K562 (cell line): ENCODE measurements around the gene P2RY11. TPM values are rescaled to one million over a fixed set of nuclear protein-coding genes. Genes with fewer than 3 reads are reported as not detected.

Experiments
- ADNP ChIP-seq: fragments of 200-800 bp; sonication (Bioruptor generic); IDR thresholded peaks from 2 replicates; pipeline ENCODE4 v1.6.1; 2016; ENCODE audit warnings: missing genetic modification characterization, missing compliant biosample characterization
- CREBBP ChIP-seq: IDR thresholded peaks from one replicate; pipeline ENCODE4 v1.6.1; 2012; ENCODE audit warnings: low read depth, mild to moderate bottlenecking, control low read depth, inconsistent platforms, low read length
- CTBP1 ChIP-seq: fragments of 450-650 bp; IDR thresholded peaks from 2 replicates; pipeline ENCODE4 v1.6.1; 2016; ENCODE audit warnings: borderline replicate concordance
- HMG20A ChIP-seq: fragments of 450-650 bp; formaldehyde crosslinking; conservative IDR thresholded peaks from 2 replicates; pipeline ENCODE4 v1.4.0; 2020; ENCODE audit warnings: mild to moderate bottlenecking, mixed read lengths
- ILF3 ChIP-seq: fragments of 450-650 bp; IDR thresholded peaks from 2 replicates; pipeline ENCODE4 v1.6.1; 2018; ENCODE audit warnings: antibody characterized with exemption, mild to moderate bottlenecking, moderate library complexity, borderline replicate concordance
- KLF16 ChIP-seq: IDR thresholded peaks from 2 replicates; pipeline ENCODE4 v1.6.1; 2016; ENCODE audit warnings: antibody characterized with exemption
- MCM3 ChIP-seq: fragments of 450-650 bp; IDR thresholded peaks from 2 replicates; pipeline ENCODE4 v1.6.1; 2016
- NFATC3 ChIP-seq: fragments of 450-650 bp; IDR thresholded peaks from 2 replicates; pipeline ENCODE4 v1.6.1; 2017; ENCODE audit warnings: mild to moderate bottlenecking
- SMARCC2 ChIP-seq: fragments of 450-650 bp; IDR thresholded peaks from 2 replicates; pipeline ENCODE4 v1.6.1; 2017; ENCODE audit warnings: antibody characterized with exemption, moderate library complexity, mild to moderate bottlenecking, low read depth
- SOX6 ChIP-seq: fragments of 450-650 bp; IDR thresholded peaks from 2 replicates; pipeline ENCODE4 v1.6.1; 2014; ENCODE audit warnings: mild to moderate bottlenecking
- TCF7 ChIP-seq: sonication (generic); IDR thresholded peaks from 2 replicates; pipeline ENCODE4 v1.6.1; 2016; ENCODE audit warnings: antibody characterized with exemption, borderline replicate concordance
- TOE1 ChIP-seq, 2 experiments: fragments of 450-650 bp in 1 of 2; sonication (generic) in 1 of 2; formaldehyde crosslinking in 1 of 2; IDR thresholded peaks; 2 replicates each; pipeline versions ENCODE4 v1.7.1 to v1.8.0; 2016 to 2022; ENCODE audit warnings: borderline replicate concordance in 2 of 2, mild to moderate bottlenecking in 2 of 2, antibody characterized with exemption in 1 of 2, inconsistent platforms in 1 of 2, low read depth in 1 of 2, missing genetic modification reagents in 1 of 2, moderate library complexity in 1 of 2
- ZFP36 ChIP-seq: fragments of 150-350 bp; IDR thresholded peaks from 2 replicates; pipeline ENCODE4 v1.6.1; 2018; ENCODE audit warnings: low read length, low read depth; ENCODE audit not compliant: partially characterized antibody
- ZNF143 ChIP-seq: sonication (generic); formaldehyde crosslinking; IDR thresholded peaks from 2 replicates; pipeline ENCODE4 v1.9.0; 2022; ENCODE audit warnings: mild to moderate bottlenecking, missing genetic modification reagents
- ZNF274 ChIP-seq: IDR thresholded peaks from 2 replicates; pipeline ENCODE4 v1.6.1; 2011; ENCODE audit warnings: low read depth, mild to moderate bottlenecking, low read length, moderate library complexity, borderline replicate concordance
- polyA plus RNA-seq, 8 experiments: library from polyadenylated mRNA; depleted of rRNA in 4 of 8; stranded (reverse) in 5 of 8; unstranded in 3 of 8; fragments of >200 nt; fragmentation: Nextera tagmentation in 2 of 8; fragmentation: Illumina TruSeq in 1 of 8; extraction: Ambion mirVana in 2 of 8; extraction: Trizol in 1 of 8; gene quantifications; 2 replicates each; pipeline versions ENCODE4 v1.2.1 to v1.2.3, GENCODE V29; 2011 to 2014; ENCODE audit warnings: inconsistent platforms in 1 of 8, missing spikeins in 1 of 8
- total RNA-seq, 7 experiments: library from RNA; depleted of rRNA in 6 of 7; stranded (reverse); fragments of >200 nt in 6 of 7; fragmentation: Illumina TruSeq in 2 of 7; extraction: Trizol in 2 of 7; gene quantifications; 2 replicates each; pipeline versions ENCODE4 v1.2.1 to v1.2.3, GENCODE V29; 2011 to 2021; ENCODE audit warnings: low replicate concordance in 1 of 7
- TF ChIP-seq, protein P1 (sequence below): sonication (generic); formaldehyde crosslinking; IDR thresholded peaks from 2 replicates; pipeline ENCODE4 v1.8.1; 2023; ENCODE audit warnings: mild to moderate bottlenecking, missing genetic modification reagents
- TF ChIP-seq, protein P2 (sequence below): fragments of 450-650 bp; IDR thresholded peaks from 2 replicates; pipeline ENCODE4 v1.7.0; 2016; ENCODE audit warnings: borderline replicate concordance
- TF ChIP-seq, protein P3 (sequence below): sonication (generic); formaldehyde crosslinking; IDR thresholded peaks from 2 replicates; pipeline ENCODE4 v1.8.0; 2022; ENCODE audit warnings: mild to moderate bottlenecking, missing genetic modification reagents
- TF ChIP-seq, protein P4 (sequence below): sonication (generic); formaldehyde crosslinking; IDR thresholded peaks from 2 replicates; pipeline ENCODE4 v1.8.1; 2022; ENCODE audit warnings: missing genetic modification reagents
- TF ChIP-seq, protein P5 (sequence below): fragments of 450-650 bp; formaldehyde crosslinking; IDR thresholded peaks from 2 replicates; pipeline ENCODE4 v1.4.0; 2022; ENCODE audit warnings: mild to moderate bottlenecking, moderate library complexity

The P2RY11 gene
- total and polyA plus RNA-seq, 9 of the 15 experiments (the other 6 are each of a cell fraction or from before 2014, with no cell fraction given) = 0.03 to 10.1 (median 1.5) TPM

DNA sequence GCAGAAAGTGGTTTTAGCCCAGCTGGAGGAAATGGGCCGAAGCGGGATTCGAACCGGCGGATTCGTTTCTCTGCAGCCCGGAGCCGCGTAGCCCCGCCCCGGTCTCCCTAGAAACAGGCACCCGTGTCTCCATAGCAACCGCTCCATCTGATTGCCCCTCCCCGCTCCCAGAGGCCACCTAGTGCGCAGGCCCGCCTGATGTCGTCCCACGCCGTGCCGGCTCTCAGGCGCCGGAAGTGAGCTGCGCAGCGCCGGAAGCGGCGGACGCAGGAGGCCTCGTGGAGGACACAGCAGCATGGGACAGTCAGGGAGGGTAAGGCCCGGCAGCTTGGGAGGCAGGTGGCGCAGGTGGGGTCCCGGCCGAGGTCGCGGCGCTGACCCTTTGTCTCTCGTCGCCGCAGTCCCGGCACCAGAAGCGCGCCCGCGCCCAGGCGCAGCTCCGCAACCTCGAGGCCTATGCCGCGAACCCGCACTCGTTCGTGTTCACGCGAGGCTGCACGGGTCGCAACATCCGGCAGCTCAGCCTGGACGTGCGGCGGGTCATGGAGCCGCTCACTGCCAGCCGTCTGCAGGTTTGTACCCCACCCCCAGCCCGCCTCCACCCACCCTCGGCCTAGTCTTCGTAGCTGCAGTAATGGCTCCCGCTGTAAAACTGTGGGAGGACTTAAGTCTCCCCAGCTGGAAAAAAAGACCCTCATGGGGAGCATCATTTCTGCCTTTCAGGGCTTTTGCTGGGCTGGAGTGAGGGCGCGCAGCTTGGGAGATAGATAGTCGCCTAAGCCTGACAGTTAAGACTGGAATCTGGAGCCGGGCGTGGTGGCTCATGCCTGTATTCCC, 5.2 kb upstream of the P2RY11 start, which contains the start of gene PPAN (continued):
- TF ChIP-seq, protein P1, sequence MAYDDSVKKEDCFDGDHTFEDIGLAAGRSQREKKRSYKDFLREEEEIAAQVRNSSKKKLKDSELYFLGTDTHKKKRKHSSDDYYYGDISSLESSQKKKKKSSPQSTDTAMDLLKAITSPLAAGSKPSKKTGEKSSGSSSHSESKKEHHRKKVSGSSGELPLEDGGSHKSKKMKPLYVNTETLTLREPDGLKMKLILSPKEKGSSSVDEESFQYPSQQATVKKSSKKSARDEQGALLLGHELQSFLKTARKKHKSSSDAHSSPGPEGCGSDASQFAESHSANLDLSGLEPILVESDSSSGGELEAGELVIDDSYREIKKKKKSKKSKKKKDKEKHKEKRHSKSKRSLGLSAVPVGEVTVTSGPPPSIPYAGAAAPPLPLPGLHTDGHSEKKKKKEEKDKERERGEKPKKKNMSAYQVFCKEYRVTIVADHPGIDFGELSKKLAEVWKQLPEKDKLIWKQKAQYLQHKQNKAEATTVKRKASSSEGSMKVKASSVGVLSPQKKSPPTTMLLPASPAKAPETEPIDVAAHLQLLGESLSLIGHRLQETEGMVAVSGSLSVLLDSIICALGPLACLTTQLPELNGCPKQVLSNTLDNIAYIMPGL = peak; percentile 81; the same call in 1 of the 2 replicates
- no peak for TF ChIP-seq ADNP (tag)
- no peak for TF ChIP-seq NFATC3
- no peak for TF ChIP-seq ZFP36
- TF ChIP-seq, protein P2, sequence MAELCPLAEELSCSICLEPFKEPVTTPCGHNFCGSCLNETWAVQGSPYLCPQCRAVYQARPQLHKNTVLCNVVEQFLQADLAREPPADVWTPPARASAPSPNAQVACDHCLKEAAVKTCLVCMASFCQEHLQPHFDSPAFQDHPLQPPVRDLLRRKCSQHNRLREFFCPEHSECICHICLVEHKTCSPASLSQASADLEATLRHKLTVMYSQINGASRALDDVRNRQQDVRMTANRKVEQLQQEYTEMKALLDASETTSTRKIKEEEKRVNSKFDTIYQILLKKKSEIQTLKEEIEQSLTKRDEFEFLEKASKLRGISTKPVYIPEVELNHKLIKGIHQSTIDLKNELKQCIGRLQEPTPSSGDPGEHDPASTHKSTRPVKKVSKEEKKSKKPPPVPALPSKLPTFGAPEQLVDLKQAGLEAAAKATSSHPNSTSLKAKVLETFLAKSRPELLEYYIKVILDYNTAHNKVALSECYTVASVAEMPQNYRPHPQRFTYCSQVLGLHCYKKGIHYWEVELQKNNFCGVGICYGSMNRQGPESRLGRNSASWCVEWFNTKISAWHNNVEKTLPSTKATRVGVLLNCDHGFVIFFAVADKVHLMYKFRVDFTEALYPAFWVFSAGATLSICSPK = no peak
- no peak for TF ChIP-seq ZNF143 (CRISPR knock-in tag)
- TF ChIP-seq, protein P3, sequence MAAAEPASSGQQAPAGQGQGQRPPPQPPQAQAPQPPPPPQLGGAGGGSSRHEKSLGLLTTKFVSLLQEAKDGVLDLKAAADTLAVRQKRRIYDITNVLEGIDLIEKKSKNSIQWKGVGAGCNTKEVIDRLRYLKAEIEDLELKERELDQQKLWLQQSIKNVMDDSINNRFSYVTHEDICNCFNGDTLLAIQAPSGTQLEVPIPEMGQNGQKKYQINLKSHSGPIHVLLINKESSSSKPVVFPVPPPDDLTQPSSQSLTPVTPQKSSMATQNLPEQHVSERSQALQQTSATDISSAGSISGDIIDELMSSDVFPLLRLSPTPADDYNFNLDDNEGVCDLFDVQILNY (CRISPR knock-in tag) = no peak
- no peak for TF ChIP-seq TCF7
- no peak for TF ChIP-seq HMG20A (CRISPR knock-in tag)
- TF ChIP-seq ZNF274 = no peak; the same call in 1 of the 2 replicates
- no peak for TF ChIP-seq ILF3
- no peak for TF ChIP-seq KLF16
- no peak for TF ChIP-seq MCM3
- TF ChIP-seq, protein P4, sequence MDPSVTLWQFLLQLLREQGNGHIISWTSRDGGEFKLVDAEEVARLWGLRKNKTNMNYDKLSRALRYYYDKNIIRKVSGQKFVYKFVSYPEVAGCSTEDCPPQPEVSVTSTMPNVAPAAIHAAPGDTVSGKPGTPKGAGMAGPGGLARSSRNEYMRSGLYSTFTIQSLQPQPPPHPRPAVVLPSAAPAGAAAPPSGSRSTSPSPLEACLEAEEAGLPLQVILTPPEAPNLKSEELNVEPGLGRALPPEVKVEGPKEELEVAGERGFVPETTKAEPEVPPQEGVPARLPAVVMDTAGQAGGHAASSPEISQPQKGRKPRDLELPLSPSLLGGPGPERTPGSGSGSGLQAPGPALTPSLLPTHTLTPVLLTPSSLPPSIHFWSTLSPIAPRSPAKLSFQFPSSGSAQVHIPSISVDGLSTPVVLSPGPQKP (CRISPR knock-in tag) = no peak
- peak; percentile 38; the same call in 1 of the 2 replicates for TF ChIP-seq CTBP1
- TF ChIP-seq SOX6 = no peak; the same call in 1 of the 2 replicates
- no peak for TF ChIP-seq SMARCC2
- TF ChIP-seq, protein P5, sequence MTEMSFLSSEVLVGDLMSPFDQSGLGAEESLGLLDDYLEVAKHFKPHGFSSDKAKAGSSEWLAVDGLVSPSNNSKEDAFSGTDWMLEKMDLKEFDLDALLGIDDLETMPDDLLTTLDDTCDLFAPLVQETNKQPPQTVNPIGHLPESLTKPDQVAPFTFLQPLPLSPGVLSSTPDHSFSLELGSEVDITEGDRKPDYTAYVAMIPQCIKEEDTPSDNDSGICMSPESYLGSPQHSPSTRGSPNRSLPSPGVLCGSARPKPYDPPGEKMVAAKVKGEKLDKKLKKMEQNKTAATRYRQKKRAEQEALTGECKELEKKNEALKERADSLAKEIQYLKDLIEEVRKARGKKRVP (CRISPR knock-in tag) = no peak
- no peak for TF ChIP-seq TOE1 (IDR thresholded peaks at IDR 0.05; ENCODE audit: borderline replicate concordance)
- no peak for TF ChIP-seq TOE1 (CRISPR knock-in tag; IDR thresholded peaks at IDR 0.05; ENCODE audit: borderline replicate concordance, low read depth)
- no peak for TF ChIP-seq CREBBP
